ENCODE results near the gene MEF2C.

MEF2C gene

DNA sequence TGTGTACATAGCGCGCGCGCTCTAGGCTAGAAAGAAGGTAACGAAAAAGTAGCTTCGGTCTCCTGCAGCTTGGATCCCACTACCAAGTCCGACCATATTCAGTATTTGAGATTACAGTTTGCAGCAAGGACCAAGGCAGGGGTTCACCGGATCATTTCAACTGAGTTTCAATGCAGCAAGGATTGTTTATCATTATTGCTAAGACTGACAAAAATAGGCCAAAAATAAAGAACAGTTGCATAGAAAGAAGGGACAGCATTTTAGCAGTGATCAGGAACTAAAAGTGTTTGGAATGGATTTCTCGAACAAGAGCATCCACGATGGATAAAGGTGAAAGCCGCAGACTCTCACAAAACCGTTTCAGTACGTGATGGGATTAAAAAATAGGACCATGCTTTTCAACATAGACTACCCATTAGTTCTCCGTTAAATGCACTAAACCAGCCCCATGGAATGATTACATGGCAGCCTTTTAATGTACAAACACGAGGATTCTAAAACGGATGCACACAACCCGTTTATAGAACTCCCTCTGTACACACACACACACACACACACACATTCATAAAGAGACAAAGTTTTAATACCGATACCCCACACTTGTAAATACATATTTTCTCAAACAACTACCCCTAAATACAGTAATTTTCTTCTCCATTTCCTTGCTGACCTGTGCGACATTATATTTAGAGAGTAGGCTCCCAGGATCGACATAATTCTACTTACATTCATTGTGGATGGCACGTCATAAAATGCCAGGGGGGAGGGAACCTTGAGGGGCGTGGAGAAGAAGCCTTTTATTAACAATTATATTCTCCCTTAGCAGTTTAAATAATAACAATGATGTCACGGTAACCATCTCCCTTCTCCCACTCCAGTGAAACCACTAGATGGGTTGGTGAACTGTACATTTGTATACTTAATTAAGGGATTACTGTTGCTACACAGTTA lies 197.1 kb downstream of the MEF2C start:
- peak overlapping the region; percentile 29; the same call in 1 of the 2 replicates for H3K4me3 ChIP-seq (ENCODE audit: low read length)
- 100% methylated on average over 1 of the region's 23 CpGs for WGBS (ENCODE audit: insufficient coverage, insufficient read length)
- peaks cover 1% of the 10 kb centered on the region; the same call in 1 of the 2 replicates for H3K4me1 ChIP-seq (ENCODE audit: control insufficient read depth, insufficient read depth, low read length)
- peaks cover 81% of the 10 kb centered on the region for H3K27me3 ChIP-seq (ENCODE audit: control insufficient read depth, insufficient read depth, low read length)
- no peak overlapping the region for H3K27ac ChIP-seq (ENCODE audit: low read length)
- no peaks in the 10 kb centered on the region for H3K9me3 ChIP-seq (ENCODE audit: control insufficient read depth, insufficient read depth, low read length)
- no peak for DNase-seq (ENCODE audit: low read depth, low spot score)
- H3K36me3 ChIP-seq (ENCODE audit: control insufficient read depth, insufficient read depth, low read length), result no peaks in the 10 kb centered on the region

DNA sequence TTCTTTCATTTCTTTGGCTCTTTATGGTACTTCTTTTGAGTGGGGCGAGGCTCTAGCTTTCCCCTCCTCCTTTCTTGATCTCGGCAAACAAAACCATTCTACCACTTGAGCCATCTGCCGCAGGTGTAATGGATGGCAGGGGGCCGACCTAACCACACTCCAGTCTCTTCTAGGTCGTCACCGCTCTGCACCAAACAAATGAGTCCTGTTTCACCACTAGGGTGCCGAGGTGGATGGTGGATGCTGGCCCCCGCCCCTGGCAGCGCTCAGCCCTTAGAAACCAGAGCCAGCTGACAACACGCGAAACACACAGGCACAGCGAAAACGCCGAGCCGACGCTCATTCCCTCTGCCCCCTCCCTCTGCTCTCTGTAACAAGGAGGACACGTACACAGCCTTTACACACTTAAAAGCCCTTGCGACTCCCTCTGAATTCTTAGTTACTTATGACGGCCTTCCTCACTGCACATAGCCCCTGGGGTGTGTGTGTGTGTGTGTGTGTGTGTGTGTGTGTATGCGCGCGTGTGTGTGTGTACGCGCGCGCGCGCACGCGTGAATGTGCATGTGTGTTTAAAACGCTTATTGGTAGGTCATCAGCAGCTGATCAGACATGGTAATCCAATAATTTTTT lies 199.4 kb downstream of the MEF2C start:
- Histone ChIP-seq H3K27me3 (ENCODE audit: control insufficient read depth, insufficient read depth, low read length) (peaks cover 69% of the 10 kb centered on the region), H3K27ac (ENCODE audit: low read length) (no peak overlapping the region), H3K4me3 (ENCODE audit: low read length) (peak overlapping the region; percentile 9; the same call in 1 of the 2 replicates), H3K9me3 (ENCODE audit: control insufficient read depth, insufficient read depth, low read length) (no peaks in the 10 kb centered on the region), H3K36me3 (ENCODE audit: control insufficient read depth, insufficient read depth, low read length) (no peaks in the 10 kb centered on the region), H3K4me1 (ENCODE audit: control insufficient read depth, insufficient read depth, low read length) (0 out of 2 replicates have a peak, but pooled peaks cover 1% of the 10 kb centered on the region)
- no CpG with 5 or more reads among the region's 31 CpGs for WGBS (ENCODE audit: insufficient coverage, insufficient read length)
- no peak for DNase-seq (ENCODE audit: low read depth, low spot score)

DNA sequence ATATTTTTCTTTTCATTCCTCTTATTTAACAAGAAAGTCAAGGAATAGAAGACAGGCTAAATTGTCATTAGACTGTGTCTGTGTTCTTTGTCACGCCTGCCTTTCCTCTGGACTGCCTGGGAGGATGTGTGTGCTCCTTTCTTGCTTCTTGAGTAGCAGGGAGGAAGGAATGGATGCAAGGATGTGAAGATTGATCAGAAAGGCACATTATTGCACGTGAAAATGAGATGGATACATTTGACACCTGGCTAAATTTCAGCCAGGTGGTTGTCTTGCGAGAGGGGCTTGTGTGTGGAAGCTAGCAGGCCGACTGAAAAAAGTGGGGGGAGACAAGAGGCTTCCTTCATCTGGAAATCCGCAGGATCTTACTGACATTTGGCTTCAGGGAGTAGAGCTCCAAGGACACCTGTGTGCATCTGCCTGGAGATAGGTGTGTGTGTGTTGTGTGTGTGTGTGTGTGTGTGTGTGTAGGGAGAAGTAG lies 200.1 kb downstream of the MEF2C start:
- H3K27ac ChIP-seq (ENCODE audit: low read length), result no peak overlapping the region
- no peak for DNase-seq (ENCODE audit: low read depth, low spot score)
- peaks cover 68% of the 10 kb centered on the region for H3K27me3 ChIP-seq (ENCODE audit: control insufficient read depth, insufficient read depth, low read length)

DNA sequence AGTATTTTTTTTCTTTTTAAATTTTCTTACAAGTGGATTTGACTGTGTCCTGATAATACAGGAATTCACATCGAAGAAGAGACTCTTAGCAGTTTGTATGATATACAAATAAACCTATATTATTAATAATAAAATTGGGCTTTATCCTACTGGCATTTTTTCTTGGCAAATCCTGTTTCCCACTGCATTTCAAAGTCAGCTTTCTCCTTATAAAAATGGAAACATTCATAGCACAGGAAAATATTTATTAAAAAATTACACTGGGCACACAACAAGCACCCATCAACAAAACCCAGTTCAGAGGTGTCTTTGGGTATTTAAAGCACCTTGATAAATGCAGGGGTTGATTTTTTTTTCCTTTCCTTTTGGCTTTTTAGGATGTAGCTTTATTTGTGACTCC lies 200.9 kb downstream of the MEF2C start:
- no peaks in the 10 kb centered on the region for H3K36me3 ChIP-seq (ENCODE audit: control insufficient read depth, insufficient read depth, low read length)
- peaks cover 68% of the 10 kb centered on the region for H3K27me3 ChIP-seq (ENCODE audit: control insufficient read depth, insufficient read depth, low read length)
- no peaks in the 10 kb centered on the region for H3K9me3 ChIP-seq (ENCODE audit: control insufficient read depth, insufficient read depth, low read length)
- DNase-seq (ENCODE audit: low read depth, low spot score), result no peak
- no CpG with 5 or more reads among the region's 1 CpG for WGBS (ENCODE audit: insufficient coverage, insufficient read length)
- peaks cover 4% of the 10 kb centered on the region; the same call in 1 of the 2 replicates for H3K4me1 ChIP-seq (ENCODE audit: control insufficient read depth, insufficient read depth, low read length)
- no peak overlapping the region for H3K4me3 ChIP-seq (ENCODE audit: low read length)
- H3K27ac ChIP-seq (ENCODE audit: low read length), result no peak overlapping the region

More for the DNA sequence above, 200.1 kb downstream of the MEF2C start:
- Histone ChIP-seq H3K36me3 (ENCODE audit: control insufficient read depth, insufficient read depth, low read length) (no peaks in the 10 kb centered on the region), H3K4me1 (ENCODE audit: control insufficient read depth, insufficient read depth, low read length) (peaks cover 2% of the 10 kb centered on the region; the same call in 1 of the 2 replicates), H3K9me3 (ENCODE audit: control insufficient read depth, insufficient read depth, low read length) (no peaks in the 10 kb centered on the region), H3K4me3 (ENCODE audit: low read length) (no peak overlapping the region)
- no CpG with 5 or more reads among the region's 5 CpGs for WGBS (ENCODE audit: insufficient coverage, insufficient read length)

DNA sequence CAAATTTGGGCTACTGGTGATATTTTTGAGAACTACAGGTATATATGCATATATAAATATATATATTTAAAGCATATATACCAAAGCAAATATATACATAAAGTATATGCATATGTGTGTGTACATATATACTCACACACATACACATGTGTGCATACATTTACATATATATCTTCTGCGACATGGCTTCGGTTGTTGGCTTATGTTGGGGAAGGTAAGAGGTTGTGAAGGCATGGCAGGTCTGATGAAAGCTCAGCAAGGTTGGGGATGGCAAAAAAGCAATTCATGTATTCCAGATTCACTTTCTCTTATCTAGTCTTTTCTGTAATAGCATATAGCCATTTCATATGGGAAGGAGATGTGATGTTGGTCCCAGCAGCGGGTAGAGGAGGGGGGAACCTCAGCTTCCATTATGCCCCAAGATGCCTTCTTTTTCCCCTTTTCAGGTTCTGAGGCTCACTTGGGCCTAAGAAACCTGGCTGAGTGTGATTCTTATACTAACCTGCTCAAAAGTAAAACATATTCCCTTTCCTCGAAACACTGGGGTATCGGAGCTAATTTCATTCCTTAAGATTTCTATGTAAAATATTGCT lies 201.7 kb downstream of the MEF2C start:
- WGBS (ENCODE audit: insufficient coverage, insufficient read length), result no CpG with 5 or more reads among the region's 5 CpGs
- H3K4me1 ChIP-seq (ENCODE audit: control insufficient read depth, insufficient read depth, low read length), result peaks cover 4% of the 10 kb centered on the region; the same call in 1 of the 2 replicates
- no peak for DNase-seq (ENCODE audit: low read depth, low spot score)

DNA sequence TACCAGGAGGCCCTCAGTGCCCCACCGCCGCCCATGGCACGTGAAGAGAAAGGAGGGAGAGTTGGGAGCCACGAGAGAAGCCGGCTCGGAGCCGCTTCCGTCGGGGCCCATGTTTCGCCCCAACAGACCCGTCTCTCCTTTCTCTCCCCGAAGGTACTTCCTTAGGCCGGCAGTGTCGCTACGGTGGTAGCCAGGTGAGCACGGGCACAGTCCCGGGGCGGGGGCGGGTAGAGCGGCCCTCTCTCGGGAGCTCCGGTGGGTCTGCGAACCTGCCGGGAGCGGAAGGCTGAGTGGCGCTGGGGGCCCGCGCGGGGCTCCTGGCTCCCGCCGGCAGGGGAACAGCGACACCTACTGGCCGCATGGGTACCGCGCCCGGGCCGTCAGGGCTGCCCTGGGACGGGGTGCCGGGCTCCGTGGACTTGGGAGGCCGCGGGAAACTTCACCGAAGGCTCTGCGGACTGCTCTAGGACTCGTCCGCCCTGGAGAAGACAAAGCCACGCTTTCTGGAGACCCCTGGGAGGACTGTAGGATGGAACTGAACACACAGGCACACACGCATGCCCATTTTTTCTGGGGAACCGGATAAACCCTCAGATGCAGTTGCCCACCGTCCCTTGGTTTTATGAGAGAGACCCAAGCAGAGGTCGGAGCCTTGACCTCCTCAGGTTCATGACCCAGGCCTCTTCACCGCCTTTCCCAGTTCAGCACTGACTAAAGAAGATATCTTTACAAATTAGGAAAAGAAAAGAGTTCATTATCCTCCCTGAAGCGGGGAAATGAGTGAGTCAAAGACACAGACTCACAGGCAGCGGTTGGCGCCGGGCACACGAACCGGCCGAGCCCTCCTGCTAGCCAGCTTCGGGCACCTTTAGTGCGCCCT lies 202.5 kb downstream of the MEF2C start:
- no CpG with 5 or more reads among the region's 61 CpGs for WGBS (ENCODE audit: insufficient coverage, insufficient read length)
- Histone ChIP-seq H3K27me3 (ENCODE audit: control insufficient read depth, insufficient read depth, low read length) (peaks cover 54% of the 10 kb centered on the region), H3K4me1 (ENCODE audit: control insufficient read depth, insufficient read depth, low read length) (peaks cover 4% of the 10 kb centered on the region; the same call in 1 of the 2 replicates), H3K27ac (ENCODE audit: low read length) (no peak overlapping the region), H3K4me3 (ENCODE audit: low read length) (peak overlapping the region; percentile 17; the same call in 1 of the 2 replicates), H3K9me3 (ENCODE audit: control insufficient read depth, insufficient read depth, low read length) (no peaks in the 10 kb centered on the region), H3K36me3 (ENCODE audit: control insufficient read depth, insufficient read depth, low read length) (no peaks in the 10 kb centered on the region)
- no peak for DNase-seq (ENCODE audit: low read depth, low spot score)

More for the DNA sequence above, 201.7 kb downstream of the MEF2C start:
- Histone ChIP-seq H3K27ac (ENCODE audit: low read length) (no peak overlapping the region), H3K4me3 (ENCODE audit: low read length) (no peak overlapping the region), H3K9me3 (ENCODE audit: control insufficient read depth, insufficient read depth, low read length) (no peaks in the 10 kb centered on the region), H3K27me3 (ENCODE audit: control insufficient read depth, insufficient read depth, low read length) (peaks cover 61% of the 10 kb centered on the region), H3K36me3 (ENCODE audit: control insufficient read depth, insufficient read depth, low read length) (no peaks in the 10 kb centered on the region)

DNA sequence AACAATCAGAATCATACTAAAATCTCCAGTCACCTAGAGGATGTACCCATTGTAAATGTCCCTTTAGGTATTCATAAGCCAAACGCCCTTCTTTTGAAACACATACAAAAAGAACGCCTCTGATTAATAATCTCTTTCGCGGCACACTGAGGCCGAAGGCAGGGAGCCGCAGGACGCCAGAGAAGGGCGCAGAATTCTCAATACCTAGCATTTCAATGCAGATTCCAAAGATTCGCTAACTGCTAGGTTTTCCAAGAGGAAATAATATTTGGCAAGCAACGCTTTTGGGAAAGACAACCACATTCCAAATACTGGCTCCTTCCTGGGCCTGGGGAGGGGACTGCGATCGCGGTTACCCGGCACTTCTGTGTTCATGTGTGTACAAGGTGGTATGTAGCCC lies 203.3 kb downstream of the MEF2C start:
- Histone ChIP-seq H3K9me3 (ENCODE audit: control insufficient read depth, insufficient read depth, low read length) (no peaks in the 10 kb centered on the region), H3K36me3 (ENCODE audit: control insufficient read depth, insufficient read depth, low read length) (no peaks in the 10 kb centered on the region), H3K4me3 (ENCODE audit: low read length) (no peak overlapping the region), H3K27ac (ENCODE audit: low read length) (no peak overlapping the region), H3K27me3 (ENCODE audit: control insufficient read depth, insufficient read depth, low read length) (peaks cover 56% of the 10 kb centered on the region), H3K4me1 (ENCODE audit: control insufficient read depth, insufficient read depth, low read length) (peaks cover 4% of the 10 kb centered on the region; the same call in 1 of the 2 replicates)
- no peak for DNase-seq (ENCODE audit: low read depth, low spot score)
- WGBS (ENCODE audit: insufficient coverage, insufficient read length), result no CpG with 5 or more reads among the region's 14 CpGs

DNA sequence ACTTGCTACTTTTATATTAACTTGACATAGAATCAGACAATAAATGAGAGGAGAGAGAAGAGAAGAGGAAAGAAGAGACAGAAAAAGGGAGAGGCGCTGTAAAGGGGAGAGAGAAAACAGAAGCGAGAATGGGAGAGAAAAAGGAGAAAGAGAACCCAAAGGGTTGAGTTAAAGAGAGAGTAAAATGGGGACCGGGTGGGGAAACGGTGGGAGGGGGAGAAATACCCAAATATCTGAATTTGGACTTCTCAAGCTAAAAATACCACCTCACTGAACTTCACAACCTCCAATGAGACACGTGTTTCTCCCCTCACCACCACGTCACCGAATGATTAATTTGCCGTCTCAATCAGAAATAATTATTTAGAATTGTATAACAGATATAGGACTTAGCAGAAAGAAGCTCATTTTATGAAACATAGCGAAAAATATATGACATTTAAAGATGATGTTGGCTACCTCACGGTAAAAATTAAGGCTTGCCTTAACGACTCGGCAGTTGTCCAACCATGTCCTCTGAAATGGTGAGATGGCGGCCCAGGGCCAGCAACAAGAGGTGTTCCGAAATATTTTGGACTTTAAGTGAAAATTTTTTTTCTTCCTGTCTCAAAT lies 204.1 kb downstream of the MEF2C start:
- H3K27ac ChIP-seq (ENCODE audit: low read length), result no peak overlapping the region
- H3K36me3 ChIP-seq (ENCODE audit: control insufficient read depth, insufficient read depth, low read length), result no peaks in the 10 kb centered on the region
- no peak for DNase-seq (ENCODE audit: low read depth, low spot score)
- H3K4me3 ChIP-seq (ENCODE audit: low read length), result peak overlapping the region; percentile 8; the same call in 1 of the 2 replicates
- H3K27me3 ChIP-seq (ENCODE audit: control insufficient read depth, insufficient read depth, low read length), result peaks cover 50% of the 10 kb centered on the region
- no CpG with 5 or more reads among the region's 14 CpGs for WGBS (ENCODE audit: insufficient coverage, insufficient read length)
- H3K9me3 ChIP-seq (ENCODE audit: control insufficient read depth, insufficient read depth, low read length), result no peaks in the 10 kb centered on the region
- H3K4me1 ChIP-seq (ENCODE audit: control insufficient read depth, insufficient read depth, low read length), result peaks cover 4% of the 10 kb centered on the region; the same call in 1 of the 2 replicates

DNA sequence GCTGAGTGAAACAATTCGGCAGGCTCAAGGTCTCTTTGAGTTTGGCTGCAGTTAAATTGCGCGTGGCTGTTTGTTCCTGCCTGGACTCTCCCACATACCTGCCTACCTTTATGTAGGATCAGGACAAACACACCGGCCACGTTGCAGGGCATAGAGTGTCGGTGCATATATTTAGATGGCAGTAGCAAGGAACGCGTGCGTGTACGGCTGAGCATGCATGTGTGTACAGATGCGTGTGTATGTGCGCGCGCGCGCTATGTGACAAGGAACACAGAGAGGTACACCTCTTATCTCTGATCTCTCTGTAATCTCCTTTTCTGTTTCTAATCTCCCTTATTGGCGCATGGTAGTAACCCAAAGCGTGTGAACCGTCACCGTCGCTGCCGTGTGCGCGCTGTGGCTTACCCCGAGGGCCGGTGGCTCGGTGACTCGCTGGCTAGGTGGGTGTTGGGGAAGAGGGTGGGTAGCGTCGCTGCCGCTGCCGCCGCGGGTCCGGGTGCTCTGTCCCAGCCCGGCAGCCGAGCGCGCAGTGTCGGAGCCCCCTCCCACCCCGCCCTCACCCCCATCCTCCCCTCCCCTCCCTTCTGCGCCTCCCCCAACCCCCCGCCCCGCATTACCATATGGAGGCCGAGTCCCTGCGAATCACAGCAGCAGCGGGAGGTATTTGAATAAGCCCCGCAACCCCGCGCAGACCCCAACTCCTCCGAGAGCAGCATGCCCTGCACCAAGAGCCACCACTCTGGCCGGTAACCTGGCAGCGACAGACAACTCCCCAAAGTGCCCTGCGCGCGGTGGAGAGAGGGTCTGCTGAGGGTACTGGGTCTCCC lies 204.8 kb downstream of the MEF2C start:
- H3K27ac ChIP-seq (ENCODE audit: low read length), result no peak overlapping the region
- WGBS (ENCODE audit: insufficient coverage, insufficient read length), result no CpG with 5 or more reads among the region's 56 CpGs
- H3K9me3 ChIP-seq (ENCODE audit: control insufficient read depth, insufficient read depth, low read length), result no peaks in the 10 kb centered on the region
- H3K36me3 ChIP-seq (ENCODE audit: control insufficient read depth, insufficient read depth, low read length), result no peaks in the 10 kb centered on the region
- DNase-seq (ENCODE audit: low read depth, low spot score), result no peak
- peak overlapping the region; percentile 28; the same call in 1 of the 2 replicates for H3K4me3 ChIP-seq (ENCODE audit: low read length)
- H3K4me1 ChIP-seq (ENCODE audit: control insufficient read depth, insufficient read depth, low read length), result peaks cover 5% of the 10 kb centered on the region
- H3K27me3 ChIP-seq (ENCODE audit: control insufficient read depth, insufficient read depth, low read length), result peaks cover 46% of the 10 kb centered on the region
